Urinary bladder (tissue), 4 donors: ENCODE measurements around the gene DGKQ. TPM values are rescaled to one million over a fixed set of nuclear protein-coding genes. Genes with fewer than 3 reads are reported as not detected.
"Not testable (repeated sequence)": the region's sequence is repeated elsewhere in the genome, so short reads cannot be mapped to it uniquely, and the experiment has no call there.

Experiments
- DNase-seq: peaks from one replicate; pipeline ENCODE4 v3.0.0-alpha.2; 2015; ENCODE audit errors: extremely low spot score
- H3K27ac ChIP-seq: one replicate; pipeline ENCODE4 v1.5.1; 2013; ENCODE audit warnings: low read depth, mild to moderate bottlenecking, moderate library complexity
- H3K36me3 ChIP-seq: one replicate; pipeline ENCODE4 v1.6.1; 2013; ENCODE audit warnings: mild to moderate bottlenecking, moderate library complexity; ENCODE audit not compliant: insufficient read depth
- H3K4me1 ChIP-seq: one replicate; pipeline ENCODE4 v1.6.1; 2013; ENCODE audit warnings: mild to moderate bottlenecking, moderate library complexity; ENCODE audit not compliant: insufficient read depth
- H3K4me3 ChIP-seq: one replicate; pipeline ENCODE4 v1.5.1; 2013; ENCODE audit warnings: low read depth, low read length
- WGBS: extraction: QIAGEN DNeasy Blood & Tissue Kit; methylation state at CpG from one replicate; pipeline ENCODE4 v1.1.7; 2013; 5-methylcytosine and 5-hydroxymethylcytosine counted together
- polyA plus RNA-seq: library from polyadenylated mRNA; stranded (reverse); fragments of 200-250 nt; gene quantifications from one replicate; pipeline ENCODE4 v1.2.3, GENCODE V29; 2013
- total RNA-seq: library from RNA; depleted of rRNA; stranded (reverse); fragments of >200 nt; gene quantifications from one replicate; pipeline ENCODE4 v1.2.3, GENCODE V29; 2014
- donor health status: healthy with polysubstance abuse.
- donor health status: healthy.

The DGKQ gene
- total and polyA plus RNA-seq, 2 donors: 5.0 to 10.0 TPM

- WGBS: 83% methylated on average over 4 of the region's 4 CpGs
- DNase-seq, H3K4me3 ChIP-seq, H3K27ac ChIP-seq, H3K36me3 ChIP-seq, H3K4me1 ChIP-seq: not testable (repeated sequence)
Observed at GRCh38 chr4:939508-939907, 33.9 kb downstream of the DGKQ start.

- Histone ChIP-seq H3K27ac (no peak overlapping the region), H3K4me3 (peak overlapping the region; percentile 73), H3K36me3 (no peaks in the 10 kb centered on the region), H3K4me1 (peaks cover 4% of the 10 kb centered on the region)
- no peak for DNase-seq
- WGBS: 3% methylated on average over 11 of the region's 11 CpGs
Observed at GRCh38 chr4:932713-933070, 40.7 kb downstream of the DGKQ start.

- Histone ChIP-seq H3K4me3 (peak within 1 kb of the TSS; percentile 73), H3K27ac (peak within 1 kb of the TSS; percentile 73), H3K36me3 (no peaks in the 10 kb centered on the region), H3K4me1 (peaks cover 4% of the 10 kb centered on the region)
- under 1% methylated on average over 99 of the region's 99 CpGs for WGBS
- peak; percentile 50 for DNase-seq
Observed at GRCh38 chr4:931960-932712, 41.2 kb downstream of the DGKQ start, which contains the start of the genes GAK and TMEM175. TSS of gene GAK (minus strand) at chr4:932316. CDS start at chr4:932187, 129 bp downstream. TSS of gene TMEM175 (plus strand) at chr4:932460. CDS start at chr4:947740, 15,280 bp downstream.

- Histone ChIP-seq H3K36me3 (no peaks in the 10 kb centered on the region), H3K4me3 (peak overlapping the region; percentile 73), H3K4me1 (peaks cover 4% of the 10 kb centered on the region), H3K27ac (peak overlapping the region; percentile 73)
- DNase-seq: no peak
- 3% methylated on average over 31 of the region's 31 CpGs for WGBS
Observed at GRCh38 chr4:931194-931959, 42.0 kb downstream of the DGKQ start.

GRCh38 chr4:930827-931193, 42.6 kb downstream of the DGKQ start:
- H3K36me3 ChIP-seq: no peaks in the 10 kb centered on the region
- DNase-seq: no peak
- H3K27ac ChIP-seq: no peak overlapping the region
- H3K4me3 ChIP-seq: peak overlapping the region; percentile 73
- whole genome bisulfite sequencing: 47% methylated on average over 7 of the region's 7 CpGs
- peaks cover 4% of the 10 kb centered on the region for H3K4me1 ChIP-seq

GRCh38 chr4:930028-930551, 43.3 kb downstream of the DGKQ start:
- no peak overlapping the region for H3K27ac ChIP-seq
- no peak for DNase-seq
- WGBS: 38% methylated on average over 3 of the region's 3 CpGs
- peaks cover 4% of the 10 kb centered on the region for H3K4me1 ChIP-seq
- no peak overlapping the region for H3K4me3 ChIP-seq
- no peaks in the 10 kb centered on the region for H3K36me3 ChIP-seq

GRCh38 chr4:929096-929765, 44.1 kb downstream of the DGKQ start:
- H3K27ac ChIP-seq: no peak overlapping the region
- no peak overlapping the region for H3K4me3 ChIP-seq
- no peaks in the 10 kb centered on the region for H3K36me3 ChIP-seq
- DNase-seq: no peak
- 90% methylated on average over 17 of the region's 17 CpGs for WGBS
- peaks cover 4% of the 10 kb centered on the region for H3K4me1 ChIP-seq

- 96% methylated on average over 21 of the region's 21 CpGs for WGBS
- not testable (repeated sequence) for H3K27ac ChIP-seq, H3K4me1 ChIP-seq, H3K36me3 ChIP-seq, H3K4me3 ChIP-seq, DNase-seq
Observed at GRCh38 chr4:927566-927965, 45.8 kb downstream of the DGKQ start.

- 72% methylated on average over 17 of the region's 17 CpGs for WGBS
- no peak overlapping the region for H3K27ac ChIP-seq
- no peaks in the 10 kb centered on the region for H3K36me3 ChIP-seq
- H3K4me3 ChIP-seq: no peak overlapping the region
- no peak for DNase-seq
- peaks cover 4% of the 10 kb centered on the region for H3K4me1 ChIP-seq
Observed at GRCh38 chr4:926538-926937, 46.8 kb downstream of the DGKQ start.

GRCh38 chr4:925771-926500, 47.4 kb downstream of the DGKQ start:
- no peaks in the 10 kb centered on the region for H3K36me3 ChIP-seq
- no peak overlapping the region for H3K27ac ChIP-seq
- H3K4me3 ChIP-seq: no peak overlapping the region
- WGBS: 69% methylated on average over 26 of the region's 26 CpGs
- no peak for DNase-seq
- peaks cover 3% of the 10 kb centered on the region for H3K4me1 ChIP-seq

GRCh38 chr4:925171-925570, 48.2 kb downstream of the DGKQ start:
- no peaks in the 10 kb centered on the region for H3K36me3 ChIP-seq
- no peak overlapping the region for H3K4me3 ChIP-seq
- H3K27ac ChIP-seq: no peak overlapping the region
- 88% methylated on average over 9 of the region's 9 CpGs for WGBS
- no peak for DNase-seq
- no peaks in the 10 kb centered on the region for H3K4me1 ChIP-seq

- 73% methylated on average over 18 of the region's 18 CpGs for WGBS
Observed at GRCh38 chr4:924107-925096, 49.0 kb downstream of the DGKQ start.

More at GRCh38 chr4:924107-925096, 49.0 kb downstream of the DGKQ start:
- no peak overlapping the region for H3K4me3 ChIP-seq
- DNase-seq: no peak
- no peaks in the 10 kb centered on the region for H3K4me1 ChIP-seq
- no peaks in the 10 kb centered on the region for H3K36me3 ChIP-seq
- no peak overlapping the region for H3K27ac ChIP-seq
